K562 (cell line): ENCODE measurements around the gene KRTCAP2. TPM values are rescaled to one million over a fixed set of nuclear protein-coding genes. Genes with fewer than 3 reads are reported as not detected.

ENCODE experiments used
- BRF1 ChIP-seq: IDR thresholded peaks from 3 replicates; pipeline ENCODE4 v1.6.1; 2011; ENCODE audit warnings: borderline replicate concordance, mild to moderate bottlenecking; ENCODE audit not compliant: insufficient read length; ENCODE audit errors: extremely low read depth
- ELK3 ChIP-seq: fragments of 450-650 bp; formaldehyde crosslinking; IDR thresholded peaks from 2 replicates; pipeline ENCODE4 v1.4.0; 2020; ENCODE audit warnings: mild to moderate bottlenecking
- GTF2A2 ChIP-seq: IDR thresholded peaks from 2 replicates; pipeline ENCODE4 v1.6.1; 2016; ENCODE audit warnings: mild to moderate bottlenecking, missing genetic modification characterization, missing compliant biosample characterization
- HDGF ChIP-seq: fragments of 450-650 bp; IDR thresholded peaks from 2 replicates; pipeline ENCODE4 v1.6.1; 2016
- POLR3A ChIP-seq: IDR thresholded peaks from 2 replicates; pipeline ENCODE4 v1.6.1; 2011; ENCODE audit warnings: borderline replicate concordance, mild to moderate bottlenecking, moderate library complexity; ENCODE audit not compliant: insufficient read length, insufficient read depth; ENCODE audit errors: extremely low read depth
- SMAD4 ChIP-seq: fragments of 250-450 bp; sonication (Bioruptor Pico); conservative IDR thresholded peaks from 2 replicates; pipeline ENCODE4 v1.8.0; 2021; ENCODE audit warnings: inconsistent platforms, mild to moderate bottlenecking, moderate library complexity
- TBP ChIP-seq: optimal IDR thresholded peaks from 2 replicates; pipeline ENCODE3; 2011; ENCODE audit warnings: low read depth, low read length, improper control_type of control experiment
- ZBTB26 ChIP-seq: fragments of 450-650 bp; formaldehyde crosslinking; IDR thresholded peaks from 2 replicates; pipeline ENCODE4 v1.4.0; 2022; ENCODE audit warnings: missing genetic modification characterization
- ZBTB43 ChIP-seq: sonication (generic); formaldehyde crosslinking; IDR thresholded peaks from 2 replicates; pipeline ENCODE4 v1.8.0; 2023; ENCODE audit warnings: mild to moderate bottlenecking, missing genetic modification reagents
- ZNF174 ChIP-seq: fragments of 250-450 bp; sonication (Bioruptor Pico); IDR thresholded peaks from 2 replicates; pipeline ENCODE4 v1.4.0; 2020; ENCODE audit warnings: mild to moderate bottlenecking
- ZNF668 ChIP-seq: fragments of 250-450 bp; sonication (Bioruptor Pico); IDR thresholded peaks from 2 replicates; pipeline ENCODE4 v1.8.0; 2022; ENCODE audit warnings: mild to moderate bottlenecking, inconsistent platforms
- polyA plus RNA-seq, 8 experiments: library from polyadenylated mRNA; depleted of rRNA in 4 of 8; stranded (reverse) in 5 of 8; unstranded in 3 of 8; fragments of >200 nt; fragmentation: Nextera tagmentation in 2 of 8; fragmentation: Illumina TruSeq in 1 of 8; extraction: Ambion mirVana in 2 of 8; extraction: Trizol in 1 of 8; gene quantifications; 2 replicates each; pipeline versions ENCODE4 v1.2.1 to v1.2.3, GENCODE V29; 2011 to 2014; ENCODE audit warnings: inconsistent platforms in 1 of 8, missing spikeins in 1 of 8
- total RNA-seq, 7 experiments: library from RNA; depleted of rRNA in 6 of 7; stranded (reverse); fragments of >200 nt in 6 of 7; fragmentation: Illumina TruSeq in 2 of 7; extraction: Trizol in 2 of 7; gene quantifications; 2 replicates each; pipeline versions ENCODE4 v1.2.1 to v1.2.3, GENCODE V29; 2011 to 2021; ENCODE audit warnings: low replicate concordance in 1 of 7

Gene KRTCAP2
- total and polyA plus RNA-seq, 9 of the 15 experiments (the other 6 are each of a cell fraction or from before 2014, with no cell fraction given), result 126 to 436 (median 244) TPM

- TF ChIP-seq ELK3 (CRISPR knock-in tag), result no peak
- peak; percentile 64 for TF ChIP-seq TBP
- no peak for TF ChIP-seq ZBTB43 (CRISPR knock-in tag)
- no peak; the same call in 1 of the 2 replicates for TF ChIP-seq GTF2A2 (tag)
- no peak for TF ChIP-seq BRF1
- TF ChIP-seq ZNF668 (CRISPR knock-in tag), result no peak
- no peak for TF ChIP-seq ZNF174
- TF ChIP-seq HDGF, result no peak
- TF ChIP-seq POLR3A, result no peak
- TF ChIP-seq SMAD4 (CRISPR knock-in tag), result peak; percentile 64; the same call in 1 of the 2 replicates
- TF ChIP-seq ZBTB26 (CRISPR knock-in tag), result peak; percentile 24; the same call in 1 of the 2 replicates
- TF ChIP-seq, all 486 proteins: peak for 156
Measured at GRCh38 chr1:155193275-155193990, 20.3 kb upstream of the KRTCAP2 start (continued).
